Ovary (tissue), 9 donors: ENCODE results near the gene STK33. TPM values are rescaled to one million over a fixed set of nuclear protein-coding genes. Genes with fewer than 3 reads are reported as not detected.

Source experiments
- DNase-seq, 5 donors: peaks; one replicate each; pipeline ENCODE4 v3.0.0-alpha.2; 2019 to 2020
- H3K27ac ChIP-seq, 2 donors: fragments of 200-600 bp; one replicate each; pipeline versions ENCODE4 v1.5.1 to v1.8.0; 2019 to 2022
- H3K27me3 ChIP-seq: fragments of 200-600 bp; one replicate; pipeline ENCODE4 v1.8.0; 2022
- H3K36me3 ChIP-seq: fragments of 200-600 bp; sonication (generic); one replicate; pipeline ENCODE4 v1.5.1; 2019
- H3K4me1 ChIP-seq: one replicate; pipeline ENCODE4 v1.8.1; 2013; ENCODE audit warnings: mild to moderate bottlenecking, moderate library complexity; ENCODE audit not compliant: insufficient read depth
- H3K4me3 ChIP-seq: fragments of 200-600 bp; sonication (generic); one replicate; pipeline ENCODE4 v1.5.1; 2017
- H3K9me3 ChIP-seq, 2 donors: fragments of 200-600 bp in 1 of 2; sonication (generic) in 1 of 2; one replicate each; pipeline versions ENCODE4 v1.5.1 to v1.8.1; 2013 to 2019; ENCODE audit warnings: mild to moderate bottlenecking in 1 of 2, moderate library complexity in 1 of 2
- EP300 ChIP-seq: sonication (generic); formaldehyde crosslinking; IDR thresholded peaks from one replicate; pipeline ENCODE4 v1.6.1; 2017; ENCODE audit warnings: antibody characterized with exemption
- POLR2A ChIP-seq: fragments of 450-650 bp; IDR thresholded peaks from one replicate; pipeline ENCODE4 v1.6.1; 2017; ENCODE audit warnings: antibody characterized with exemption, mild to moderate bottlenecking, moderate library complexity
- WGBS, 3 donors: extraction: QIAGEN DNeasy Blood & Tissue Kit in 1 of 3; methylation state at CpG; one replicate each; pipeline versions ENCODE4 v1.1.5 to v1.1.7; 2013 to 2017; 5-methylcytosine and 5-hydroxymethylcytosine counted together
- intact Hi-C, 4 donors: fragments of 100-400 bp; cut with DNase I; formaldehyde crosslinking; loops; one replicate each; pipeline versions ENCODE4 v1.11.0 to v1.15.1; 2022 to 2023
- polyA plus RNA-seq, 2 donors: library from polyadenylated mRNA; stranded (reverse); fragments of 200-250 nt in 1 of 2; fragments of 350-450 nt in 1 of 2; fragmentation: Illumina TruSeq in 1 of 2; extraction: RNeasy Lipid Tissue Mini Kit (QIAGEN cat#74804) in 1 of 2; gene quantifications; one replicate each; pipeline ENCODE4 v1.2.3, GENCODE V29; 2013 to 2014
- total RNA-seq, 7 donors: library from RNA; depleted of rRNA in 2 of 7; stranded (reverse); fragments of >200 nt in 2 of 7; fragmentation: NEBNext Ultra II Directional in 3 of 7; extraction: Animal tissue kit (Norgen Biotek cat#: 25700) in 3 of 7; gene quantifications; one replicate each; pipeline versions ENCODE4 v1.1.0 to v1.2.4, GENCODE V29; 2016 to 2023
- TF ChIP-seq, protein P1 (sequence below), 3 donors: fragments of 450-650 bp in 2 of 3; fragments of 200-600 bp in 1 of 3; IDR thresholded peaks; one replicate each; pipeline versions ENCODE4 v1.5.1 to v1.8.0; 2016 to 2022; ENCODE audit warnings: antibody characterized with exemption in 3 of 3, mild to moderate bottlenecking in 1 of 3
- donor health status: DM: no; HTN: no; CAD: no; lungs with moderate emphysema.
- donor health status: DM: no; HTN: no; CAD: no.
- donor health status: Bipolar disorder and iron deficiency.
- donor health status: DM: yes; HTN: yes; CAD: no.
- donor health status: DM: no; HTN: no; CAD: no.
- donor health status: DM: yes; HTN: yes; CAD: no.

STK33 gene
- total and polyA plus RNA-seq, 9 donors, result 11.9 to 50.8 (median 23.5) TPM

DNA sequence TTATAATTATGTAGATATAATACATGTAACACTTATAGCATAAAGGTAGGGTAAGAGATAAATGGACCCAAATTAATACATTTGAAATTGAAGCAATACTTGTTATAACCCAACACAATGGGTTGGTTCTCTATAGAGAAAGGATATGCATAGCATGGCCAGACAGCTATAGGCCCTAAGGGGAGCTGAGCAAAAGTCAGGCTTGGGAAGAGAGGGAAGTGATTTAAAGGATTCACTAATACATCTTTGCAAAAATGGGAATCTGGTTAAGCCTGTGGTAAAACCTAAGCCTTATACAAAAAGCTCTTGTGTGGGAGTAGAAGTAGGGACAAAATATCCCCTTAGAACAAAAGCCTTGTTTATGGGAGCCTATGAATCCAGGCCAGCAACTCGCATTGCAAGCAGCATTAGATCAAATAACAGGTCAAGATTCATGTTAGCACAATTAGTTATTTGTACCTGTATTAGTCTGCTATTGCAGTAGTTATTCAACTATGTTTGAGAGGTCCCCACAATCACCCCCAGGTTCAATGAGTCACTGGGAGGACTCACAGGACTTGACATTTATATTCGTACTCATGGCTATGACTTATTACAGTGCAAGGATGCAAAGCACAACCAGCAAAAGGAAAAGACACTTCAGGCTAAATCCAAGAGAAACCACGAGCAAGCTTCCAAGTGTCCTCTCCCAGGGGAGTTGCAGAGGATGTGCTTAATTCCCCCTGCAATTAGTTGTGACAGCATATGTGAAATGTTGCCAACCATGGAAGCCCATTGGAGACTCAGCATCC lies 185.7 kb downstream of the STK33 start:
- H3K4me1 ChIP-seq, result no peaks in the 10 kb centered on the region
- H3K9me3 ChIP-seq, result no peaks in the 10 kb centered on the region
- no peak overlapping the region for H3K27ac ChIP-seq
- H3K4me3 ChIP-seq, result no peak overlapping the region
- intact Hi-C loops, result loop anchor here in 1 of 4 donors (2.0 kb wide), 1 partner anchor 618 kb away; no protein-coding TSS in a partner anchor
- no peak for DNase-seq
- TF ChIP-seq POLR2A (no peak), EP300 (no peak)
- TF ChIP-seq, protein P1, sequence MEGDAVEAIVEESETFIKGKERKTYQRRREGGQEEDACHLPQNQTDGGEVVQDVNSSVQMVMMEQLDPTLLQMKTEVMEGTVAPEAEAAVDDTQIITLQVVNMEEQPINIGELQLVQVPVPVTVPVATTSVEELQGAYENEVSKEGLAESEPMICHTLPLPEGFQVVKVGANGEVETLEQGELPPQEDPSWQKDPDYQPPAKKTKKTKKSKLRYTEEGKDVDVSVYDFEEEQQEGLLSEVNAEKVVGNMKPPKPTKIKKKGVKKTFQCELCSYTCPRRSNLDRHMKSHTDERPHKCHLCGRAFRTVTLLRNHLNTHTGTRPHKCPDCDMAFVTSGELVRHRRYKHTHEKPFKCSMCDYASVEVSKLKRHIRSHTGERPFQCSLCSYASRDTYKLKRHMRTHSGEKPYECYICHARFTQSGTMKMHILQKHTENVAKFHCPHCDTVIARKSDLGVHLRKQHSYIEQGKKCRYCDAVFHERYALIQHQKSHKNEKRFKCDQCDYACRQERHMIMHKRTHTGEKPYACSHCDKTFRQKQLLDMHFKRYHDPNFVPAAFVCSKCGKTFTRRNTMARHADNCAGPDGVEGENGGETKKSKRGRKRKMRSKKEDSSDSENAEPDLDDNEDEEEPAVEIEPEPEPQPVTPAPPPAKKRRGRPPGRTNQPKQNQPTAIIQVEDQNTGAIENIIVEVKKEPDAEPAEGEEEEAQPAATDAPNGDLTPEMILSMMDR (IDR thresholded peaks at IDR 0.05), result no peak
- H3K27me3 ChIP-seq, result no peaks in the 10 kb centered on the region
- 56 to 61% (median 58%) methylated on average over 3 of the region's 3 CpGs for WGBS, 3 donors
- H3K36me3 ChIP-seq, result no peaks in the 10 kb centered on the region

GRCh38 chr11:8403310-8403709 lies 190.7 kb downstream of the STK33 start:
- H3K9me3 ChIP-seq, result no peaks in the 10 kb centered on the region
- no peaks in the 10 kb centered on the region for H3K27me3 ChIP-seq
- TF ChIP-seq POLR2A, result no peak
- no peak for TF ChIP-seq EP300
- TF ChIP-seq, protein P1 (IDR thresholded peaks at IDR 0.05), result no peak
- no peaks in the 10 kb centered on the region for H3K36me3 ChIP-seq
- DNase-seq, result no peak
- H3K4me1 ChIP-seq, result no peaks in the 10 kb centered on the region
- H3K27ac ChIP-seq, result no peak overlapping the region
- WGBS, 3 donors, result 5 to 14% (median 12%) methylated on average over 1 of the region's 1 CpG
- intact Hi-C loops, result no loop called here
- H3K4me3 ChIP-seq, result no peak overlapping the region

GRCh38 chr11:8392886-8393285 lies 201.1 kb downstream of the STK33 start:
- H3K9me3 ChIP-seq, result peaks cover 0 to 3% of the 10 kb centered on the region in 2 donors
- 92% methylated on average over 3 of the region's 3 CpGs for WGBS, 3 donors
- no peak overlapping the region for H3K4me3 ChIP-seq
- no peak overlapping the region for H3K27ac ChIP-seq
- intact Hi-C loops, result loop anchor here in 1 of 4 donors (5.0 kb wide), 1 partner anchor 419 kb away; a partner anchor contains a TSS
- H3K36me3 ChIP-seq, result no peaks in the 10 kb centered on the region
- TF ChIP-seq EP300 (no peak), POLR2A (no peak)
- TF ChIP-seq, protein P1 (IDR thresholded peaks at IDR 0.05), result no peak
- H3K4me1 ChIP-seq, result peaks cover 12% of the 10 kb centered on the region
- H3K27me3 ChIP-seq, result no peaks in the 10 kb centered on the region
- no peak for DNase-seq

DNA sequence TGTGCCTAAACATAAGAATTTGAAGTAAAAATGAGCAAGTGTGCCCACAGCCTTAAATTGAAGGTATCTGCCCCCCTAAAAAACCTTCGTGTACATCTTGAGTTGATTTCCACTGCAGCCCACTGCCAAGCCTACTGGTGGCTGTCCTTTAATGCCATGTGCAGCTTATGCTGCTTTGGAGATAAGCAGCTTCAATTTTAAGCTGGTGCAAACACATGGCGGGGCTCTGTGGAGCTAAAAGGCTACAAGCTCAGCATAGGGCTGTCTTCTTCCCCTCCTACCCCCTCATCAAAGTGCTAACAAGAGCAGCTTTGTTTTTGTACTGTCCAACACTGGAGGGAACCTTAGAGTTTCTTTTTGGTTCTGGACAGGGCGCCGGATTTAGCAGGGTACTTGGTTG lies 201.9 kb downstream of the STK33 start:
- intact Hi-C loops, result loop anchor here in 1 of 4 donors (5.0 kb wide), 1 partner anchor 420 kb away; a partner anchor contains a TSS
- Histone ChIP-seq H3K27me3 (no peaks in the 10 kb centered on the region), H3K4me1 (peaks cover 14% of the 10 kb centered on the region), H3K36me3 (no peaks in the 10 kb centered on the region), H3K27ac (no peak overlapping the region), H3K4me3 (no peak overlapping the region), H3K9me3 (peaks cover 0 to 3% of the 10 kb centered on the region in 2 donors)
- WGBS, 3 donors, result 84 to 96% (median 96%) methylated on average over 4 of the region's 4 CpGs
- TF ChIP-seq, protein P1 (IDR thresholded peaks at IDR 0.05), result no peak
- TF ChIP-seq POLR2A (no peak), EP300 (no peak)
- DNase-seq, result no peak
